Liver (tissue), 9 donors: ENCODE data around the gene CHAF1B. TPM values are rescaled to one million over a fixed set of nuclear protein-coding genes. Genes with fewer than 3 reads are reported as not detected.

Source experiments
- DNase-seq: peaks from one replicate; pipeline ENCODE4 v3.0.0-alpha.2; 2017; ENCODE audit warnings: low spot score
- H3K27ac ChIP-seq, 2 donors: one replicate each; pipeline ENCODE4 v1.7.0; 2013; ENCODE audit warnings: inconsistent platforms in 2 of 2, low read length in 2 of 2, control low read depth in 1 of 2, low read depth in 1 of 2, mild to moderate bottlenecking in 1 of 2
- H3K27me3 ChIP-seq, 4 donors: one replicate each; pipeline versions ENCODE4 v1.6.1 to v1.7.0; 2013; ENCODE audit warnings: low read length in 3 of 4, inconsistent platforms in 1 of 4, mild to moderate bottlenecking in 1 of 4, moderate library complexity in 1 of 4; ENCODE audit not compliant: control insufficient read depth in 4 of 4, insufficient read depth in 4 of 4
- H3K36me3 ChIP-seq, 4 donors: one replicate each; pipeline versions ENCODE4 v1.6.1 to v1.7.0; 2013; ENCODE audit warnings: low read length in 3 of 4, mild to moderate bottlenecking in 3 of 4, low read depth in 1 of 4, moderate library complexity in 1 of 4; ENCODE audit not compliant: control insufficient read depth in 4 of 4, insufficient read depth in 3 of 4
- H3K4me1 ChIP-seq, 4 donors: one replicate each; pipeline versions ENCODE4 v1.6.1 to v1.7.0; 2013; ENCODE audit warnings: low read length in 3 of 4, mild to moderate bottlenecking in 3 of 4, moderate library complexity in 1 of 4; ENCODE audit not compliant: control insufficient read depth in 4 of 4, insufficient read depth in 4 of 4
- H3K4me3 ChIP-seq, 3 donors: one replicate each; pipeline versions ENCODE4 v1.6.1 to v1.7.0; 2013; ENCODE audit warnings: low read length in 3 of 3, control low read depth in 1 of 3, low read depth in 1 of 3, mild to moderate bottlenecking in 1 of 3
- H3K9ac ChIP-seq, 2 donors: one replicate each; pipeline ENCODE4 v1.7.0; 2013; ENCODE audit warnings: low read length in 2 of 2, mild to moderate bottlenecking in 2 of 2, moderate library complexity in 2 of 2, control low read depth in 1 of 2, low read depth in 1 of 2
- H3K9me3 ChIP-seq, 4 donors: one replicate each; pipeline versions ENCODE4 v1.6.1 to v1.7.0; 2013; ENCODE audit warnings: low read length in 3 of 4; ENCODE audit not compliant: control insufficient read depth in 4 of 4
- ATF3 ChIP-seq: IDR thresholded peaks from 2 replicates; pipeline ENCODE4 v1.6.1; 2016; ENCODE audit warnings: antibody characterized with exemption
- CTCF ChIP-seq: fragments of 150-350 bp; IDR thresholded peaks from 2 replicates; pipeline ENCODE4 v1.5.1; 2017; ENCODE audit warnings: improper control_type of control experiment, low read depth, low read length; ENCODE audit not compliant: missing input control
- EGR1 ChIP-seq, 2 donors: IDR thresholded peaks; 2 replicates each; pipeline ENCODE4 v1.6.1; 2016 to 2018; ENCODE audit warnings: antibody characterized with exemption in 2 of 2, low read depth in 2 of 2
- FOXA1 ChIP-seq: IDR thresholded peaks from 2 replicates; pipeline ENCODE4 v1.6.1; 2016; ENCODE audit warnings: antibody characterized with exemption
- FOXA2 ChIP-seq: IDR thresholded peaks from 2 replicates; pipeline ENCODE4 v1.6.1; 2016; ENCODE audit warnings: antibody characterized with exemption
- GABPA ChIP-seq, 2 donors: IDR thresholded peaks in 1 of 2; conservative IDR thresholded peaks in 1 of 2; 2 replicates each; pipeline ENCODE4 v1.6.1; 2016; ENCODE audit warnings: antibody characterized with exemption in 2 of 2, mild to moderate bottlenecking in 1 of 2, moderate library complexity in 1 of 2
- HNF4A ChIP-seq, 2 donors: conservative IDR thresholded peaks; 2 replicates each; pipeline ENCODE4 v1.6.1; 2016; ENCODE audit warnings: antibody characterized with exemption in 2 of 2, mild to moderate bottlenecking in 2 of 2
- HNF4G ChIP-seq: IDR thresholded peaks from 2 replicates; pipeline ENCODE4 v1.6.1; 2016; ENCODE audit warnings: antibody characterized with exemption
- JUND ChIP-seq, 2 donors: IDR thresholded peaks; 2 replicates each; pipeline ENCODE4 v1.6.1; 2016; ENCODE audit warnings: antibody characterized with exemption in 2 of 2
- MAX ChIP-seq: IDR thresholded peaks from 2 replicates; pipeline ENCODE4 v1.6.1; 2016; ENCODE audit warnings: antibody characterized with exemption
- NR2F2 ChIP-seq: IDR thresholded peaks from 2 replicates; pipeline ENCODE4 v1.6.1; 2016; ENCODE audit warnings: antibody characterized with exemption
- RAD21 ChIP-seq, 2 donors: IDR thresholded peaks; 2 replicates each; pipeline ENCODE4 v1.6.1; 2016; ENCODE audit warnings: antibody characterized with exemption in 2 of 2, mild to moderate bottlenecking in 2 of 2
- REST ChIP-seq: IDR thresholded peaks from 2 replicates; pipeline ENCODE4 v1.6.1; 2016; ENCODE audit warnings: antibody characterized with exemption, mild to moderate bottlenecking
- RXRA ChIP-seq, 2 donors: IDR thresholded peaks; 2 replicates each; pipeline ENCODE4 v1.6.1; 2017 to 2018; ENCODE audit warnings: antibody characterized with exemption in 2 of 2, mild to moderate bottlenecking in 1 of 2
- SP1 ChIP-seq: IDR thresholded peaks from 2 replicates; pipeline ENCODE4 v1.6.1; 2018; ENCODE audit warnings: antibody characterized with exemption, mild to moderate bottlenecking
- TAF1 ChIP-seq: conservative IDR thresholded peaks from 2 replicates; pipeline ENCODE4 v1.6.1; 2016; ENCODE audit warnings: antibody characterized with exemption, mild to moderate bottlenecking
- YY1 ChIP-seq: IDR thresholded peaks from 2 replicates; pipeline ENCODE4 v1.6.1; 2016; ENCODE audit warnings: antibody characterized with exemption, mild to moderate bottlenecking
- ZBTB33 ChIP-seq: IDR thresholded peaks from 2 replicates; pipeline ENCODE4 v1.6.1; 2016; ENCODE audit warnings: antibody characterized with exemption
- WGBS: extraction: QIAGEN DNeasy Blood & Tissue Kit; methylation state at CpG from one replicate; pipeline ENCODE4 v1.1.7; 2013; 5-methylcytosine and 5-hydroxymethylcytosine counted together
- polyA plus RNA-seq, 2 donors: library from polyadenylated mRNA; stranded (reverse) in 1 of 2; unstranded in 1 of 2; fragments of 200-250 nt in 1 of 2; fragments of >200 nt in 1 of 2; fragmentation: Nextera tagmentation in 1 of 2; extraction: Ambion mirVana in 1 of 2; gene quantifications; one replicate each; pipeline versions ENCODE4 v1.2.1 to v1.2.3, GENCODE V29; 2013 to 2015
- total RNA-seq, 2 donors: library from RNA; depleted of rRNA; stranded (reverse); fragments of >200 nt; gene quantifications; one replicate each; pipeline ENCODE4 v1.2.3, GENCODE V29; 2014
- donor health status: healthy.
- donor health status: healthy.
- donor health status: healthy.
- donor health status: healthy.
- donor health status: healthy.

Gene CHAF1B
- total and polyA plus RNA-seq, 4 donors: 0.33 to 2.7 (median 0.49) TPM

- no peaks in the 10 kb centered on the region for H3K27me3 ChIP-seq
- H3K4me3 ChIP-seq: no peak overlapping the region
- WGBS: 96% methylated on average over 6 of the region's 6 CpGs
Observed at GRCh38 chr21:36459098-36459497, 73.9 kb downstream of the CHAF1B start.

More at GRCh38 chr21:36459098-36459497, 73.9 kb downstream of the CHAF1B start:
- Histone ChIP-seq H3K27ac (no peak overlapping the region), H3K9ac (no peak overlapping the region), H3K4me1 (peaks cover 2 to 23% (median 15%) of the 10 kb centered on the region in 4 donors), H3K9me3 (no peaks in the 10 kb centered on the region), H3K36me3 (no peaks in the 10 kb centered on the region)
- TF ChIP-seq YY1: no peak
- TF ChIP-seq FOXA1: no peak
- TF ChIP-seq MAX: no peak
- TF ChIP-seq ATF3: no peak
- no peak for TF ChIP-seq SP1
- no peak for TF ChIP-seq CTCF
- TF ChIP-seq EGR1 (IDR thresholded peaks at IDR 0.05; ENCODE audit: low read depth in 2 of 2): no peak
- TF ChIP-seq REST: no peak
- TF ChIP-seq HNF4G: no peak
- no peak for TF ChIP-seq RAD21 (IDR thresholded peaks at IDR 0.05)
- TF ChIP-seq TAF1: no peak
- TF ChIP-seq JUND (IDR thresholded peaks at IDR 0.05): no peak
- TF ChIP-seq GABPA (IDR thresholded peaks at IDR 0.05 in 1 of 2, conservative IDR thresholded peaks at IDR 0.05 in 1 of 2): no peak
- no peak for TF ChIP-seq RXRA (IDR thresholded peaks at IDR 0.05)
- no peak for TF ChIP-seq HNF4A (conservative IDR thresholded peaks at IDR 0.05)
- TF ChIP-seq FOXA2: no peak
- TF ChIP-seq NR2F2: no peak
- TF ChIP-seq ZBTB33: no peak
- no peak for DNase-seq
